Right cardiac atrium (tissue), 5 donors: ENCODE results near the gene RABAC1. TPM values are rescaled to one million over a fixed set of nuclear protein-coding genes. Genes with fewer than 3 reads are reported as not detected.

ENCODE experiments used
- ATAC-seq, 2 donors: fragments of 200-7000 bp; cut with Tn5 transposase; one replicate each; pipeline versions ENCODE4 v1.8.0 to v1.9.1; 2020; ENCODE audit warnings: moderate library complexity in 2 of 2, mild to moderate bottlenecking in 1 of 2
- DNase-seq, 3 donors: peaks; one replicate each; pipeline ENCODE4 v3.0.0-alpha.2; 2020
- H3K27ac ChIP-seq: one replicate; pipeline ENCODE4 v1.5.1; 2013; ENCODE audit warnings: mild to moderate bottlenecking, low read length, control low read depth, moderate library complexity
- H3K27me3 ChIP-seq: one replicate; pipeline ENCODE4 v1.6.1; 2013; ENCODE audit not compliant: control insufficient read depth, insufficient read depth
- H3K4me1 ChIP-seq: one replicate; pipeline ENCODE4 v1.6.1; 2013; ENCODE audit warnings: low read length; ENCODE audit not compliant: control insufficient read depth, insufficient read depth
- H3K4me3 ChIP-seq: one replicate; pipeline ENCODE4 v1.5.1; 2013; ENCODE audit warnings: low read length, control low read depth
- H3K9me3 ChIP-seq: one replicate; pipeline ENCODE4 v1.6.1; 2013; ENCODE audit warnings: low read length; ENCODE audit not compliant: control insufficient read depth
- WGBS: extraction: QIAGEN DNeasy Blood & Tissue Kit; methylation state at CpG from one replicate; pipeline ENCODE4 v1.1.7; 2013; 5-methylcytosine and 5-hydroxymethylcytosine counted together
- intact Hi-C, 4 donors: fragments of 100-400 bp; cut with DNase I; formaldehyde crosslinking; loops; one replicate each; pipeline versions ENCODE4 v1.11.0 to v1.14.0; 2022 to 2023
- long read RNA-seq, 4 donors: library from polyadenylated mRNA; unstranded; transcript quantifications; one replicate each; pipeline ENCODE4 v2.0.0, GENCODE V29; 2020 to 2021
- polyA plus RNA-seq: library from polyadenylated mRNA; stranded (reverse); fragments of 200-250 nt; gene quantifications from one replicate; pipeline ENCODE4 v1.2.3, GENCODE V29; 2013
- total RNA-seq, 4 donors: library from RNA; stranded (reverse); fragmentation: NEBNext Ultra II Directional; extraction: Animal tissue kit (Norgen Biotek cat#: 25700); gene quantifications; one replicate each; pipeline ENCODE4 v1.2.1, GENCODE V29; 2021
- donor health status: healthy with polysubstance abuse.
- donor health status: DM: no; HTN: yes; CAD: no.
- donor health status: DM: no; HTN: no; CAD: no.
- donor health status: DM: no; HTN: yes; CAD: no; lungs with severe emphysema.
- donor health status: DM: yes; HTN: yes; CAD: no.

RABAC1 gene
- 100 to 1,000 TPM in 1 of 4 donors, 10 to 100 TPM in 3; 79.6 to 113 (median 90.3) TPM for total RNA-seq
- 140 TPM for polyA plus RNA-seq
- long read RNA-seq, donor 1, transcript RABAC1-201 (5 exons, 821 nt): major isoform, 118 of 129 reads
- long read RNA-seq, donor 1, partial matches to known transcripts: 0 of 129 reads
- long read RNA-seq, donor 1, other reads (novel, unspliced or antisense): 7 of 129 reads
- long read RNA-seq, donor 2, transcript RABAC1-201 (5 exons, 821 nt): major isoform, 42 of 52 reads
- long read RNA-seq, donor 2, transcript RABAC1-204 (1 exons, 662 nt): minor isoform, 6 of 52 reads
- long read RNA-seq, donor 2, partial matches to known transcripts: 1 of 52 reads
- long read RNA-seq, donor 2, other reads (novel, unspliced or antisense): 3 of 52 reads
- long read RNA-seq, donor 3, transcript RABAC1-201 (5 exons, 821 nt): major isoform, 48 of 60 reads
- long read RNA-seq, donor 3, partial matches to known transcripts: 1 of 60 reads
- long read RNA-seq, donor 3, other reads (novel, unspliced or antisense): 8 of 60 reads
- long read RNA-seq, donor 4, transcript RABAC1-201 (5 exons, 821 nt): major isoform, 43 of 53 reads
- long read RNA-seq, donor 4, partial matches to known transcripts: 2 of 53 reads
- long read RNA-seq, donor 4, other reads (novel, unspliced or antisense): 2 of 53 reads

GRCh38 chr19:41959056-41960053 lies at the start of gene RABAC1:
Gene RABAC1 (minus strand): TSS chr19:41959321. CDS start chr19:41959292, 29 bp downstream.
- DNase-seq (peak; percentile 91 to 96 (median 94)), ATAC-seq (peak; percentile 94 to 96)
- Histone ChIP-seq H3K4me3 (peak within 1 kb of the TSS; percentile 77), H3K4me1 (no peaks in the 10 kb centered on the region), H3K9me3 (no peaks in the 10 kb centered on the region), H3K27ac (peak within 1 kb of the TSS; percentile 85), H3K27me3 (no peaks in the 10 kb centered on the region)
- intact Hi-C loops: no loop called here
- 5% methylated on average over 46 of the region's 46 CpGs for WGBS

- Histone ChIP-seq H3K27ac (no peak overlapping the region), H3K27me3 (no peaks in the 10 kb centered on the region), H3K4me3 (no peak overlapping the region), H3K4me1 (no peaks in the 10 kb centered on the region), H3K9me3 (no peaks in the 10 kb centered on the region)
- intact Hi-C loops: no loop called here
- DNase-seq: no peak
- ATAC-seq: no peak
- WGBS: 91% methylated on average over 13 of the region's 13 CpGs
These were observed 47.4 kb upstream of the RABAC1 start for GRCh38 chr19:42006569-42006968.

- Histone ChIP-seq H3K4me3 (no peak overlapping the region), H3K27me3 (no peaks in the 10 kb centered on the region), H3K4me1 (no peaks in the 10 kb centered on the region), H3K9me3 (no peaks in the 10 kb centered on the region), H3K27ac (no peak overlapping the region)
- DNase-seq (no peak), ATAC-seq (no peak)
- intact Hi-C loops: no loop called here
- 93% methylated on average over 22 of the region's 22 CpGs for WGBS
These were observed 46.4 kb upstream of the RABAC1 start for GRCh38 chr19:42005504-42005903.

GRCh38 chr19:42003506-42004294 lies 44.6 kb upstream of the RABAC1 start:
- H3K4me1 ChIP-seq: no peaks in the 10 kb centered on the region
- DNase-seq (no peak), ATAC-seq (no peak)
- no peaks in the 10 kb centered on the region for H3K9me3 ChIP-seq
- H3K4me3 ChIP-seq: no peak overlapping the region
- 71% methylated on average over 21 of the region's 21 CpGs for WGBS
- no peak overlapping the region for H3K27ac ChIP-seq
- H3K27me3 ChIP-seq: no peaks in the 10 kb centered on the region
- intact Hi-C loops: no loop called here

GRCh38 chr19:41999878-42000208 lies 40.7 kb upstream of the RABAC1 start:
- ATAC-seq (no peak), DNase-seq (no peak)
- Histone ChIP-seq H3K27me3 (no peaks in the 10 kb centered on the region), H3K27ac (no peak overlapping the region), H3K4me3 (no peak overlapping the region), H3K4me1 (no peaks in the 10 kb centered on the region), H3K9me3 (no peaks in the 10 kb centered on the region)
- WGBS: 77% methylated on average over 7 of the region's 7 CpGs
- intact Hi-C loops: no loop called here

- DNase-seq: no peak
- no peak overlapping the region for H3K27ac ChIP-seq
- H3K4me3 ChIP-seq: no peak overlapping the region
- H3K27me3 ChIP-seq: no peaks in the 10 kb centered on the region
- 9% methylated on average over 55 of the region's 55 CpGs for WGBS
- H3K4me1 ChIP-seq: no peaks in the 10 kb centered on the region
- ATAC-seq: no peak
- no peaks in the 10 kb centered on the region for H3K9me3 ChIP-seq
- intact Hi-C loops: no loop called here
These were observed 40.2 kb upstream of the RABAC1 start for GRCh38 chr19:41999071-41999877.

GRCh38 chr19:41998246-41999020 lies 39.3 kb upstream of the RABAC1 start:
- WGBS: 3% methylated on average over 64 of the region's 64 CpGs
- no peak overlapping the region for H3K27ac ChIP-seq
- H3K9me3 ChIP-seq: no peaks in the 10 kb centered on the region
- intact Hi-C loops: no loop called here
- peak; percentile 33 to 64 (median 64) for DNase-seq
- peak in 1 of 2 donors; percentile 8 for ATAC-seq
- no peaks in the 10 kb centered on the region for H3K4me1 ChIP-seq
- no peak overlapping the region for H3K4me3 ChIP-seq
- H3K27me3 ChIP-seq: no peaks in the 10 kb centered on the region

- H3K4me1 ChIP-seq: no peaks in the 10 kb centered on the region
- intact Hi-C loops: no loop called here
- no peaks in the 10 kb centered on the region for H3K9me3 ChIP-seq
- DNase-seq (peak in 1 of 3 donors; percentile 49), ATAC-seq (no peak)
- no peak overlapping the region for H3K4me3 ChIP-seq
- 4% methylated on average over 14 of the region's 14 CpGs for WGBS
- H3K27ac ChIP-seq: no peak overlapping the region
- no peaks in the 10 kb centered on the region for H3K27me3 ChIP-seq
These were observed 38.7 kb upstream of the RABAC1 start for GRCh38 chr19:41997851-41998229.

GRCh38 chr19:41997121-41997850 lies 38.2 kb upstream of the RABAC1 start:
- no peaks in the 10 kb centered on the region for H3K27me3 ChIP-seq
- intact Hi-C loops: no loop called here
- ATAC-seq (peak; percentile 34 to 41), DNase-seq (peak; percentile 44 to 79 (median 70))
- WGBS: 3% methylated on average over 35 of the region's 35 CpGs
- H3K9me3 ChIP-seq: no peaks in the 10 kb centered on the region
- no peaks in the 10 kb centered on the region for H3K4me1 ChIP-seq
- H3K4me3 ChIP-seq: no peak overlapping the region
- H3K27ac ChIP-seq: no peak overlapping the region
